ENCODE results near the gene TSPAN4.

The TSPAN4 gene

DNA sequence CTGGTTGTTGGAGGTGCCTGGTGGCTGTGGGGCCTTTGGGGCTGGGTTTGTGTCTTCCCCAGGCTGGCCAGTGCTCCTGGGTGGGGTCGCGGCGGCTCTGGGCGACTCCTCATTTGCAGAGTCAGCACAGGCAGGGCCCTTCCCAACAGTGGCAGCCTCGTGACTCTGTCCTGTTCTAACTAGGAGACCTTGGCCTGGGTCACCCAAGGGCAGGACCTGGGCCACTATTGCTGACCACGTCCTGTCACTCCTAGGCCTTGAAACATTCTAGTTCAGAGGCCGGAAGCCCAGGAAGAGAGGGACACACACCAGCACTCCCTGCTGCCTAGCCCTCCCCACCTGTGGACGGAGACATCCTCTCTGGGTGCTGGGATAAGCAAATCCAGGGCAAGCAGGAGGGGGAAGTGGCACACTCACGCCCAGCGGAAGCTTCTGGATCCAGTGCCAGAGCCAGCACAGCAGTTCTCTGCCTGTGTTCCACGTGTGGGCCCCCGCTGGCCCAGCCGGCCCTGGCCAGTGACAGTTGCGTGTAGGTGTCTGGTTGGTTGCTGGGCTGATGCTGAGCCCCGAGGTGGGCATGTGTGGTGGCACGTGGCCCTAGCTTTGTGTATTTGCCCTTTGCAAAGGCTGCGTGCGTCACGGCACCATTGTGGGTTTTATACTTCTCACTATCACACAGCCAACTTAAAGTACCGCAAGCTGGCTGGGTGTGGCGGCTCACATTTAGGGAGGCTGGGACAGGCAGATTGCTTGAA lies 72.3 kb downstream of the TSPAN4 start:
- DNase-seq, result no peak
